ENCODE results near the gene CFAP299.
A peak's percentile ranks its signal among the peaks of the same experiment; 100 is the strongest.

The CFAP299 gene

DNA sequence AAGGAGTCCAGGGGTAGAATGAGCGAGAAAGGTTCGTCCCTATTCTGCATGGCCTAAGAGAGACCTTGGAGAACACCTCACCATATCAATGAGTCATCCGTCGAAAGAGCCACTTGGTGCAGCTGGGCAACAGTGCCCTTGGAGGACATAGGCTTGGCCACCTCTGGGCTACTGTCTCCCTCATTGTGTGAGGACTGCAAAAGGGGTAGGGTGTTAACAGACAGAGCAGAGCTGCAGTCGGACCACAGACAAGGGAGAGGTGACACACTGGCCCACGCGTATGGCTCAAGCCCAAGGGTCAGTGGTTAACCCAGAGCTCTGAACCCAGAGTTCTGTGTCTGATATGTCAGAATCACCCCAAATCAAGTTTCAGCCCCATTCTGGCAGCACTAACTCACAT lies 576.8 kb downstream of the CFAP299 start:
- Histone ChIP-seq H3K79me1 (ENCODE audit: low read length) (no peaks in the 10 kb centered on the region), H3K18ac (ENCODE audit: low read length) (no peak overlapping the region), H2BK15ac (replicated peaks; ENCODE audit: low read depth) (no peak overlapping the region), H3K4me1 (ENCODE audit: control insufficient read depth, low read depth, low read length) (no peaks in the 10 kb centered on the region), H4K5ac (ENCODE audit: low read length) (no peak overlapping the region), H3K36me3 (ENCODE audit: control insufficient read depth, insufficient read depth, low read length) (no peaks in the 10 kb centered on the region), H3K23ac (ENCODE audit: low read length) (no peak overlapping the region), H2AK5ac (ENCODE audit: low read length) (no peak overlapping the region), H3K4me2 (ENCODE audit: low read length) (no peak overlapping the region), H2BK5ac (ENCODE audit: low read length) (no peak overlapping the region), H3K4me3 (ENCODE audit: low read length) (no peak overlapping the region), H3K56ac (ENCODE audit: low read length) (no peak overlapping the region), H3K4ac (ENCODE audit: low read depth, low read length) (no peak overlapping the region), H4K8ac (ENCODE audit: low read depth, low read length) (no peak overlapping the region), H3K27ac (ENCODE audit: low read depth, low read length) (no peak overlapping the region), H3K9ac (ENCODE audit: low read length) (no peak overlapping the region), H3K27me3 (ENCODE audit: insufficient read depth, low read length, poor library complexity) (no peaks in the 10 kb centered on the region), H3K79me2 (ENCODE audit: control insufficient read depth, insufficient read depth, low read length) (no peaks in the 10 kb centered on the region), H2BK120ac (ENCODE audit: low read depth, low read length) (no peak overlapping the region)
- no CpG with 5 or more reads among the region's 7 CpGs for WGBS (ENCODE audit: extremely low coverage, insufficient coverage, low lambda C conversion rate)
- no peak for DNase-seq

DNA sequence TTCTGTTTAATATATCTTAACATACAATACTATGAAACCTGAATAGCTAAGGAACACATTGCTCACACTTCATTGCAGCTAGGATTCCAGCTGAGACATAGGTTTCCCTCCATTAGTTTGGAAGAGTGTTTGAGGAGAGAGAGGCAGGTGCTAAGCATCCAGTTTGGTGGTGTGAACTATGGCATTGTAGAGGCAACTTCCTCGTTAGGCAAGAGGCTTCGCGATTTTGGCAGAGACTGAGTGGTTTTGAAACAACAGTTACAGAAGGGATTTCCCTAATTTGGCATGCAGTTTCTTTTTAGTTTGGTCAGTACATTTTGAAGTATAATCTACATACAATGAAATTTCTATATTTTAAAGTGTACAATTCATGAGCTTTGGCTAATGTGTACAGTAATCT lies 577.9 kb downstream of the CFAP299 start:
- Histone ChIP-seq H3K18ac (ENCODE audit: low read length) (no peak overlapping the region), H2BK15ac (replicated peaks; ENCODE audit: low read depth) (no peak overlapping the region), H3K27me3 (ENCODE audit: insufficient read depth, low read length, poor library complexity) (no peaks in the 10 kb centered on the region), H2BK120ac (ENCODE audit: low read depth, low read length) (no peak overlapping the region), H2BK5ac (ENCODE audit: low read length) (no peak overlapping the region), H3K4ac (ENCODE audit: low read depth, low read length) (no peak overlapping the region), H3K79me2 (ENCODE audit: control insufficient read depth, insufficient read depth, low read length) (no peaks in the 10 kb centered on the region), H3K79me1 (ENCODE audit: low read length) (no peaks in the 10 kb centered on the region), H4K8ac (ENCODE audit: low read depth, low read length) (no peak overlapping the region), H2AK5ac (ENCODE audit: low read length) (no peak overlapping the region), H3K9ac (ENCODE audit: low read length) (no peak overlapping the region), H3K4me2 (ENCODE audit: low read length) (no peak overlapping the region), H3K36me3 (ENCODE audit: control insufficient read depth, insufficient read depth, low read length) (no peaks in the 10 kb centered on the region), H3K23ac (ENCODE audit: low read length) (no peak overlapping the region), H4K5ac (ENCODE audit: low read length) (no peak overlapping the region), H3K27ac (ENCODE audit: low read depth, low read length) (no peak overlapping the region), H3K4me3 (ENCODE audit: low read length) (no peak overlapping the region), H3K4me1 (ENCODE audit: control insufficient read depth, low read depth, low read length) (no peaks in the 10 kb centered on the region), H3K56ac (ENCODE audit: low read length) (no peak overlapping the region)
- no CpG with 5 or more reads among the region's 3 CpGs for WGBS (ENCODE audit: extremely low coverage, insufficient coverage, low lambda C conversion rate)
- no peak for DNase-seq

DNA sequence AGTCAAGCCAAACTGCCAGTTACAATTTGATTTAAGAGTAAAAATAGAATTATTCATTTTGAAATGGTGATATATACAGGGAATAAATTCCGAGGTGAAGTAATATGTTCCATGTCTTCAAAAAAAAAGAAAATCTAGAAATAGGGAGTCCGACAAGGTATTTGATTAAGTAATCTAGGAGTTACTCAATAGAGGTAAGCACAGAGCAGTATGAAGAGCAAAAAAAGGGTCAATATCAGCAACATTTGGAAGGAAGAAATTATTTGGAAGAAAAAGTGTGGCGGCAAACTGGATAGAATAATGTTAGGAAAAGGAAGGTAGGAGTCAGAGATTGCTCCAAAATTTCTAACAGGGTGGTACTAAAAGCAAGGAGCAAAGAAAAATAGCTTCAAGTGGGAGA lies 581.2 kb downstream of the CFAP299 start:
- Histone ChIP-seq H4K8ac (ENCODE audit: low read depth, low read length) (no peak overlapping the region), H3K79me1 (ENCODE audit: low read length) (no peaks in the 10 kb centered on the region), H3K4me3 (ENCODE audit: low read length) (no peak overlapping the region), H3K4me2 (ENCODE audit: low read length) (no peak overlapping the region), H2BK15ac (replicated peaks; ENCODE audit: low read depth) (no peak overlapping the region), H3K18ac (ENCODE audit: low read length) (no peak overlapping the region), H3K27me3 (ENCODE audit: insufficient read depth, low read length, poor library complexity) (no peaks in the 10 kb centered on the region), H3K4me1 (ENCODE audit: control insufficient read depth, low read depth, low read length) (no peaks in the 10 kb centered on the region), H2BK5ac (ENCODE audit: low read length) (no peak overlapping the region), H3K4ac (ENCODE audit: low read depth, low read length) (no peak overlapping the region), H3K9ac (ENCODE audit: low read length) (no peak overlapping the region), H3K56ac (ENCODE audit: low read length) (no peak overlapping the region), H2BK120ac (ENCODE audit: low read depth, low read length) (no peak overlapping the region), H2AK5ac (ENCODE audit: low read length) (no peak overlapping the region), H3K23ac (ENCODE audit: low read length) (no peak overlapping the region), H3K27ac (ENCODE audit: low read depth, low read length) (no peak overlapping the region), H3K79me2 (ENCODE audit: control insufficient read depth, insufficient read depth, low read length) (no peaks in the 10 kb centered on the region), H3K36me3 (ENCODE audit: control insufficient read depth, insufficient read depth, low read length) (no peaks in the 10 kb centered on the region), H4K5ac (ENCODE audit: low read length) (no peak overlapping the region)
- no peak for DNase-seq
- no CpG with 5 or more reads among the region's 3 CpGs for WGBS (ENCODE audit: extremely low coverage, insufficient coverage, low lambda C conversion rate)

DNA sequence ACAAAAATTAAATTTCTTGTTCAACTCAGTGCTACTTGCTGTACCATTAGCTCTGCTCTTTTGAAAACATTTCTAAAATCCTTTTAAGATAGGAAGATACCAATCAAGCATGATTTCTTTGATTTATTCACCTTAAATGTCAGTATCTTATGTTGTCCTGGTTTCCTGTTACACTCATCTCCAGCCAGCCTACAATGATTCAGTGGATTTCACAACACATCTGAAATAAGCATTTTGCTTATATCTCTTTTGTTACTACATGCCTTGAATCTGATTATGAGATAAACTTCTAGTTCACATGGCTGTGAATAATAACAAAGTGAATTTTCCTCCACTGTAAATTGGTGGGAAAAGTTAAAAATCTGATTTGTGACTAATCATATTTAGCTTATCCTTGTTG lies 582.5 kb downstream of the CFAP299 start:
- no peak overlapping the region for H4K8ac ChIP-seq (ENCODE audit: low read depth, low read length)
- no peak overlapping the region for H2AK5ac ChIP-seq (ENCODE audit: low read length)
- no peak overlapping the region for H3K18ac ChIP-seq (ENCODE audit: low read length)
- H3K79me2 ChIP-seq (ENCODE audit: control insufficient read depth, insufficient read depth, low read length): no peaks in the 10 kb centered on the region
- no peaks in the 10 kb centered on the region for H3K27me3 ChIP-seq (ENCODE audit: insufficient read depth, low read length, poor library complexity)
- no peak overlapping the region for H3K27ac ChIP-seq (ENCODE audit: low read depth, low read length)
- H3K4ac ChIP-seq (ENCODE audit: low read depth, low read length): no peak overlapping the region
- H2BK5ac ChIP-seq (ENCODE audit: low read length): no peak overlapping the region
- H3K4me1 ChIP-seq (ENCODE audit: control insufficient read depth, low read depth, low read length): no peaks in the 10 kb centered on the region
- no peaks in the 10 kb centered on the region for H3K79me1 ChIP-seq (ENCODE audit: low read length)
- H4K5ac ChIP-seq (ENCODE audit: low read length): no peak overlapping the region
- H3K4me3 ChIP-seq (ENCODE audit: low read length): no peak overlapping the region
- no peaks in the 10 kb centered on the region for H3K36me3 ChIP-seq (ENCODE audit: control insufficient read depth, insufficient read depth, low read length)
- no peak overlapping the region for H3K9ac ChIP-seq (ENCODE audit: low read length)
- H3K56ac ChIP-seq (ENCODE audit: low read length): no peak overlapping the region
- H3K4me2 ChIP-seq (ENCODE audit: low read length): no peak overlapping the region
- H2BK15ac ChIP-seq (replicated peaks; ENCODE audit: low read depth): no peak overlapping the region
- no peak overlapping the region for H2BK120ac ChIP-seq (ENCODE audit: low read depth, low read length)
- no peak for DNase-seq
- no peak overlapping the region for H3K23ac ChIP-seq (ENCODE audit: low read length)

DNA sequence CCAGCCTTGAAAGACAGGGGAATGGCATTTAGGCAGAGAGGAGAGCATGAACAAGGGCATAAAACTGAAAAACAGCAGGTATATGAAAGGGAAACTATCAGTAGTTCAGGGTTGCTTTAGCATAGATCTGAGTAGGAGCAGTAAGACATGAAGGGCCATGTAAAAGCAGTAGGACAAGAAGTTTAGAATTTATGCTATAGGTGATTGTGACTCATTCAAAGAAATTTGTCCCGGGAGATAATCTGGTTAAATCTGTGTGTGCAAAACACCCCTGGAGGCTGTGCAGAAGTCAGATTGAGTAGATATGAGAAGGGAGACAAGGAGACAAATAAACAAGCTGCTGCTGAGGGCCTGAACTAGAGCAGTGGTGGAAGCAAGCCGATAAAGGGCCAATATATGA lies 585.9 kb downstream of the CFAP299 start:
- Histone ChIP-seq H3K27ac (ENCODE audit: low read depth, low read length) (no peak overlapping the region), H2BK5ac (ENCODE audit: low read length) (no peak overlapping the region), H4K8ac (ENCODE audit: low read depth, low read length) (no peak overlapping the region), H2AK5ac (ENCODE audit: low read length) (no peak overlapping the region), H3K4me3 (ENCODE audit: low read length) (no peak overlapping the region), H3K9ac (ENCODE audit: low read length) (no peak overlapping the region), H4K5ac (ENCODE audit: low read length) (no peak overlapping the region), H3K56ac (ENCODE audit: low read length) (no peak overlapping the region), H2BK15ac (replicated peaks; ENCODE audit: low read depth) (no peak overlapping the region), H3K4me2 (ENCODE audit: low read length) (no peak overlapping the region), H3K4me1 (ENCODE audit: control insufficient read depth, low read depth, low read length) (no peaks in the 10 kb centered on the region), H3K4ac (ENCODE audit: low read depth, low read length) (no peak overlapping the region), H3K27me3 (ENCODE audit: insufficient read depth, low read length, poor library complexity) (no peaks in the 10 kb centered on the region), H3K79me1 (ENCODE audit: low read length) (no peaks in the 10 kb centered on the region), H3K18ac (ENCODE audit: low read length) (no peak overlapping the region), H3K23ac (ENCODE audit: low read length) (no peak overlapping the region), H3K79me2 (ENCODE audit: control insufficient read depth, insufficient read depth, low read length) (no peaks in the 10 kb centered on the region), H2BK120ac (ENCODE audit: low read depth, low read length) (no peak overlapping the region), H3K36me3 (ENCODE audit: control insufficient read depth, insufficient read depth, low read length) (no peaks in the 10 kb centered on the region)
- no CpG with 5 or more reads among the region's 2 CpGs for WGBS (ENCODE audit: extremely low coverage, insufficient coverage, low lambda C conversion rate)
- DNase-seq: no peak

DNA sequence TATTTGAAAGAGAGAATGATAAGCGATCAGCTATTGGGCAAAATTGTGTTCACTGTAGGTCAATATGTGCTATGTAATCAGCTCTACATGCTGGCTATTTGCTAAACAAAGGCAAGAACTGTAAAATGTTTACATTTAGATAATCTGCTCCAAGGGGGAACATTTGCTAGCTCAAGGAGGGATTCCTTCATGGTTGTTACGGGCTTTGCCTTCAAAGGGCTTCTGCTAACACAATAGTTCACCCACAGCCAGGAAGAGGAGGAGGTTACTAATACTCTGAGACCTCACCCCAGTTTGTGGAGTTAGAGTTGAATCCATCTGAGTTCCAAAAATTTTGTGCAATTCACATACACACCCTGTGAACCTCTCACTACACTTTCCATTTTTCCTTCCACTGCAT lies 587.4 kb downstream of the CFAP299 start:
- H3K79me1 ChIP-seq (ENCODE audit: low read length): no peaks in the 10 kb centered on the region

More for the DNA sequence above, 587.4 kb downstream of the CFAP299 start:
- no peak overlapping the region for H3K56ac ChIP-seq (ENCODE audit: low read length)
- H3K4me3 ChIP-seq (ENCODE audit: low read length): no peak overlapping the region
- H2AK5ac ChIP-seq (ENCODE audit: low read length): no peak overlapping the region
- no peak overlapping the region for H3K23ac ChIP-seq (ENCODE audit: low read length)
- H3K27ac ChIP-seq (ENCODE audit: low read depth, low read length): no peak overlapping the region
- H4K8ac ChIP-seq (ENCODE audit: low read depth, low read length): no peak overlapping the region
- H3K18ac ChIP-seq (ENCODE audit: low read length): no peak overlapping the region
- no peak overlapping the region for H4K5ac ChIP-seq (ENCODE audit: low read length)
- H3K36me3 ChIP-seq (ENCODE audit: control insufficient read depth, insufficient read depth, low read length): no peaks in the 10 kb centered on the region
- H3K4me1 ChIP-seq (ENCODE audit: control insufficient read depth, low read depth, low read length): no peaks in the 10 kb centered on the region
- no peak overlapping the region for H3K4me2 ChIP-seq (ENCODE audit: low read length)
- DNase-seq: peak; percentile 7
- no peak overlapping the region for H2BK120ac ChIP-seq (ENCODE audit: low read depth, low read length)
- H2BK15ac ChIP-seq (replicated peaks; ENCODE audit: low read depth): no peak overlapping the region
- no peaks in the 10 kb centered on the region for H3K27me3 ChIP-seq (ENCODE audit: insufficient read depth, low read length, poor library complexity)
- no peak overlapping the region for H3K4ac ChIP-seq (ENCODE audit: low read depth, low read length)
- no peak overlapping the region for H2BK5ac ChIP-seq (ENCODE audit: low read length)
- WGBS (ENCODE audit: extremely low coverage, insufficient coverage, low lambda C conversion rate): no CpG with 5 or more reads among the region's 2 CpGs
- H3K79me2 ChIP-seq (ENCODE audit: control insufficient read depth, insufficient read depth, low read length): no peaks in the 10 kb centered on the region
- no peak overlapping the region for H3K9ac ChIP-seq (ENCODE audit: low read length)

All from mesendoderm (in vitro differentiated cells).